22Rv1 (cell line): Measurements from ENCODE around the gene MT2A.
"Not testable (repeated sequence)": the region's sequence is repeated elsewhere in the genome, so short reads cannot be mapped to it uniquely, and the experiment has no call there.

Source experiments
- H3K27ac ChIP-seq: fragments of 450-650 bp; 2 replicates; pipeline ENCODE4 v1.5.1; 2017
- CTCF ChIP-seq: fragments of 450-650 bp; IDR thresholded peaks from 2 replicates; pipeline ENCODE4 v1.5.1; 2017; ENCODE audit warnings: mild to moderate bottlenecking
- ZFX ChIP-seq: fragments of 450-650 bp; IDR thresholded peaks from 2 replicates; pipeline ENCODE4 v1.6.1; 2017; ENCODE audit warnings: antibody characterized with exemption, borderline replicate concordance

MT2A gene

GRCh38 chr16:56574625-56575024 lies 33.8 kb upstream of the MT2A start:
- no peak overlapping the region for H3K27ac ChIP-seq
- TF ChIP-seq ZFX, result no peak
- TF ChIP-seq CTCF, result no peak

- TF ChIP-seq CTCF (peak; percentile 86), ZFX (no peak)
- H3K27ac ChIP-seq, result no peak overlapping the region
Observed at GRCh38 chr16:56576585-56577299, 31.6 kb upstream of the MT2A start.

- no peak overlapping the region for H3K27ac ChIP-seq
- TF ChIP-seq ZFX, result no peak
- peak; percentile 56 for TF ChIP-seq CTCF
Observed at GRCh38 chr16:56577300-56577625, 31.1 kb upstream of the MT2A start.

- no peak overlapping the region for H3K27ac ChIP-seq
- TF ChIP-seq ZFX, result no peak
- no peak for TF ChIP-seq CTCF
Observed at GRCh38 chr16:56580391-56581048, 27.9 kb upstream of the MT2A start.

GRCh38 chr16:56582911-56583310 lies 25.5 kb upstream of the MT2A start:
- not testable (repeated sequence) for H3K27ac ChIP-seq

GRCh38 chr16:56583351-56584168 lies 24.8 kb upstream of the MT2A start:
- no peak overlapping the region for H3K27ac ChIP-seq
- TF ChIP-seq ZFX (no peak), CTCF (no peak)

- no peak for TF ChIP-seq CTCF
- no peak for TF ChIP-seq ZFX
- H3K27ac ChIP-seq, result no peak overlapping the region
Observed at GRCh38 chr16:56584276-56584675, 24.1 kb upstream of the MT2A start.
